ENCODE measurements around the gene ANKRD63.

Gene ANKRD63

GRCh38 chr15:40283615-40284300, 894 bp upstream of the ANKRD63 start:
- no peak overlapping the region for H3K4me3 ChIP-seq (ENCODE audit: insufficient read depth in 1 of 2, low read depth in 1 of 2, low read length in 2 of 2)
- peak overlapping the region; percentile 74 for H2BK15ac ChIP-seq (ENCODE audit: low read depth, poor library complexity, severe bottlenecking)
- no peak overlapping the region for H2AFZ ChIP-seq (ENCODE audit: low read depth, low read length)
- peak overlapping the region in 1 of 2 experiments; percentile 46 for H3K23ac ChIP-seq (ENCODE audit: low read length in 2 of 2)
- H2BK12ac ChIP-seq (ENCODE audit: low read length in 2 of 2), result no peak overlapping the region
- no peak overlapping the region for H3K18ac ChIP-seq (ENCODE audit: low read depth in 1 of 2, low read length in 2 of 2)
- H2BK120ac ChIP-seq (ENCODE audit: low read depth, low read length), result no peak overlapping the region
- no peak overlapping the region for H3K4ac ChIP-seq (ENCODE audit: low read depth in 1 of 2, low read length in 2 of 2)
- H3K79me1 ChIP-seq (replicated peaks; ENCODE audit: low read length, poor library complexity, severe bottlenecking), result no peaks in the 10 kb centered on the region
- no peak overlapping the region for H3K9ac ChIP-seq (ENCODE audit: low read length)
- H3K4me1 ChIP-seq (ENCODE audit: control insufficient read depth, insufficient read depth, low read depth, low read length), result peaks cover 44% of the 10 kb centered on the region
- no peak overlapping the region for H3K14ac ChIP-seq (ENCODE audit: low read length in 2 of 2)
- H2AK5ac ChIP-seq (ENCODE audit: low read length, severe bottlenecking), result no peak overlapping the region
- no peaks in the 10 kb centered on the region for H3K9me3 ChIP-seq (ENCODE audit: control insufficient read depth, low read length)
- no peak overlapping the region for H4K8ac ChIP-seq (ENCODE audit: low read length)
- H2BK5ac ChIP-seq (ENCODE audit: low read depth, low read length, poor library complexity, severe bottlenecking), result no peak overlapping the region
- no peak overlapping the region for H3K27ac ChIP-seq (ENCODE audit: low read length, poor library complexity, severe bottlenecking)
- no peak overlapping the region for H4K91ac ChIP-seq (ENCODE audit: low read length)
- 31% methylated on average over 33 of the region's 33 CpGs for WGBS
- no peaks in the 10 kb centered on the region for H3K36me3 ChIP-seq (ENCODE audit: control insufficient read depth in 1 of 2, insufficient read depth in 2 of 2, low read depth in 1 of 2, low read length in 2 of 2)
- no peak for DNase-seq
- H3K27me3 ChIP-seq (ENCODE audit: control insufficient read depth in 1 of 2, insufficient read depth in 1 of 2, low read length in 2 of 2), result peaks cover 47 to 53% of the 10 kb centered on the region in 2 experiments
- H3K4me2 ChIP-seq (ENCODE audit: low read length, poor library complexity, severe bottlenecking), result no peak overlapping the region

GRCh38 chr15:40282147-40282868, 556 bp downstream of the ANKRD63 start:
- DNase-seq, result peak; percentile 34
- Histone ChIP-seq H3K14ac (ENCODE audit: low read length in 2 of 2) (peak overlapping the region in 1 of 2 experiments; percentile 51), H2AK5ac (ENCODE audit: low read length, severe bottlenecking) (no peak overlapping the region), H3K18ac (ENCODE audit: low read depth in 1 of 2, low read length in 2 of 2) (no peak overlapping the region), H2BK12ac (ENCODE audit: low read length in 2 of 2) (peak overlapping the region in 1 of 2 experiments; percentile 64), H2AFZ (ENCODE audit: low read depth, low read length) (peak overlapping the region; percentile 56), H3K4me2 (ENCODE audit: low read length, poor library complexity, severe bottlenecking) (peak overlapping the region; percentile 95), H3K4me1 (ENCODE audit: control insufficient read depth, insufficient read depth, low read depth, low read length) (peaks cover 48% of the 10 kb centered on the region), H4K91ac (ENCODE audit: low read length) (no peak overlapping the region), H3K4ac (ENCODE audit: low read depth in 1 of 2, low read length in 2 of 2) (peak overlapping the region in 1 of 2 experiments; percentile 57), H3K23ac (ENCODE audit: low read length in 2 of 2) (peak overlapping the region in 1 of 2 experiments; percentile 85), H2BK5ac (ENCODE audit: low read depth, low read length, poor library complexity, severe bottlenecking) (no peak overlapping the region), H3K9ac (ENCODE audit: low read length) (no peak overlapping the region), H3K27ac (ENCODE audit: low read length, poor library complexity, severe bottlenecking) (no peak overlapping the region), H3K9me3 (ENCODE audit: control insufficient read depth, low read length) (no peaks in the 10 kb centered on the region), H3K4me3 (ENCODE audit: insufficient read depth in 1 of 2, low read depth in 1 of 2, low read length in 2 of 2) (peak overlapping the region; percentile 63 to 65), H3K27me3 (ENCODE audit: control insufficient read depth in 1 of 2, insufficient read depth in 1 of 2, low read length in 2 of 2) (peaks cover 55 to 66% of the 10 kb centered on the region in 2 experiments), H2BK120ac (ENCODE audit: low read depth, low read length) (no peak overlapping the region), H2BK15ac (ENCODE audit: low read depth, poor library complexity, severe bottlenecking) (no peak overlapping the region), H4K8ac (ENCODE audit: low read length) (peak overlapping the region; percentile 16), H3K79me1 (replicated peaks; ENCODE audit: low read length, poor library complexity, severe bottlenecking) (no peaks in the 10 kb centered on the region), H3K36me3 (ENCODE audit: control insufficient read depth in 1 of 2, insufficient read depth in 2 of 2, low read depth in 1 of 2, low read length in 2 of 2) (no peaks in the 10 kb centered on the region)
- under 1% methylated on average over 86 of the region's 92 CpGs for WGBS

GRCh38 chr15:40281801-40282146, 1.1 kb downstream of the ANKRD63 start:
- peak overlapping the region in 1 of 2 experiments; percentile 54 for H3K18ac ChIP-seq (ENCODE audit: low read depth in 1 of 2, low read length in 2 of 2)
- H3K14ac ChIP-seq (ENCODE audit: low read length in 2 of 2), result no peak overlapping the region
- no peak overlapping the region for H3K9ac ChIP-seq (ENCODE audit: low read length)
- no peak overlapping the region for H4K8ac ChIP-seq (ENCODE audit: low read length)
- H4K91ac ChIP-seq (ENCODE audit: low read length), result no peak overlapping the region
- no peak overlapping the region for H2BK120ac ChIP-seq (ENCODE audit: low read depth, low read length)
- H2BK15ac ChIP-seq (ENCODE audit: low read depth, poor library complexity, severe bottlenecking), result no peak overlapping the region
- peak overlapping the region; percentile 63 to 65 for H3K4me3 ChIP-seq (ENCODE audit: insufficient read depth in 1 of 2, low read depth in 1 of 2, low read length in 2 of 2)
- H2BK5ac ChIP-seq (ENCODE audit: low read depth, low read length, poor library complexity, severe bottlenecking), result no peak overlapping the region
- H2AFZ ChIP-seq (ENCODE audit: low read depth, low read length), result peak overlapping the region; percentile 16
- H3K27me3 ChIP-seq (ENCODE audit: control insufficient read depth in 1 of 2, insufficient read depth in 1 of 2, low read length in 2 of 2), result peaks cover 55 to 72% of the 10 kb centered on the region in 2 experiments
- H2BK12ac ChIP-seq (ENCODE audit: low read length in 2 of 2), result no peak overlapping the region
- peaks cover 48% of the 10 kb centered on the region for H3K4me1 ChIP-seq (ENCODE audit: control insufficient read depth, insufficient read depth, low read depth, low read length)
- peak overlapping the region in 1 of 2 experiments; percentile 85 for H3K23ac ChIP-seq (ENCODE audit: low read length in 2 of 2)
- no peak overlapping the region for H2AK5ac ChIP-seq (ENCODE audit: low read length, severe bottlenecking)
- no peaks in the 10 kb centered on the region for H3K79me1 ChIP-seq (replicated peaks; ENCODE audit: low read length, poor library complexity, severe bottlenecking)
- H3K9me3 ChIP-seq (ENCODE audit: control insufficient read depth, low read length), result no peaks in the 10 kb centered on the region
- H3K36me3 ChIP-seq (ENCODE audit: control insufficient read depth in 1 of 2, insufficient read depth in 2 of 2, low read depth in 1 of 2, low read length in 2 of 2), result no peaks in the 10 kb centered on the region
- WGBS, result 3% methylated on average over 44 of the region's 51 CpGs
- DNase-seq, result no peak
- H3K27ac ChIP-seq (ENCODE audit: low read length, poor library complexity, severe bottlenecking), result no peak overlapping the region
- peak overlapping the region; percentile 95 for H3K4me2 ChIP-seq (ENCODE audit: low read length, poor library complexity, severe bottlenecking)
- no peak overlapping the region for H3K4ac ChIP-seq (ENCODE audit: low read depth in 1 of 2, low read length in 2 of 2)

- no peaks in the 10 kb centered on the region for H3K9me3 ChIP-seq (ENCODE audit: control insufficient read depth, low read length)
- 16% methylated on average over 41 of the region's 43 CpGs for WGBS
- H2BK12ac ChIP-seq (ENCODE audit: low read length in 2 of 2), result no peak overlapping the region
- H4K91ac ChIP-seq (ENCODE audit: low read length), result peak overlapping the region; percentile 32
- H3K23ac ChIP-seq (ENCODE audit: low read length in 2 of 2), result peak overlapping the region in 1 of 2 experiments; percentile 1
- H3K4me3 ChIP-seq (ENCODE audit: insufficient read depth in 1 of 2, low read depth in 1 of 2, low read length in 2 of 2), result peak overlapping the region in 1 of 2 experiments; percentile 63
- H4K8ac ChIP-seq (ENCODE audit: low read length), result peak overlapping the region; percentile 67
- peaks cover 45% of the 10 kb centered on the region for H3K4me1 ChIP-seq (ENCODE audit: control insufficient read depth, insufficient read depth, low read depth, low read length)
- no peak for DNase-seq
- no peak overlapping the region for H2BK5ac ChIP-seq (ENCODE audit: low read depth, low read length, poor library complexity, severe bottlenecking)
- no peak overlapping the region for H3K14ac ChIP-seq (ENCODE audit: low read length in 2 of 2)
- H3K4ac ChIP-seq (ENCODE audit: low read depth in 1 of 2, low read length in 2 of 2), result no peak overlapping the region
- H2AFZ ChIP-seq (ENCODE audit: low read depth, low read length), result peak overlapping the region; percentile 16
- peak overlapping the region in 1 of 2 experiments; percentile 54 for H3K18ac ChIP-seq (ENCODE audit: low read depth in 1 of 2, low read length in 2 of 2)
- peak overlapping the region; percentile 95 for H3K4me2 ChIP-seq (ENCODE audit: low read length, poor library complexity, severe bottlenecking)
- H3K27me3 ChIP-seq (ENCODE audit: control insufficient read depth in 1 of 2, insufficient read depth in 1 of 2, low read length in 2 of 2), result peaks cover 52 to 77% of the 10 kb centered on the region in 2 experiments
- H3K9ac ChIP-seq (ENCODE audit: low read length), result no peak overlapping the region
- H3K36me3 ChIP-seq (ENCODE audit: control insufficient read depth in 1 of 2, insufficient read depth in 2 of 2, low read depth in 1 of 2, low read length in 2 of 2), result no peaks in the 10 kb centered on the region
- H2AK5ac ChIP-seq (ENCODE audit: low read length, severe bottlenecking), result no peak overlapping the region
- H3K27ac ChIP-seq (ENCODE audit: low read length, poor library complexity, severe bottlenecking), result no peak overlapping the region
- no peaks in the 10 kb centered on the region for H3K79me1 ChIP-seq (replicated peaks; ENCODE audit: low read length, poor library complexity, severe bottlenecking)
- H2BK120ac ChIP-seq (ENCODE audit: low read depth, low read length), result peak overlapping the region; percentile 45
- H2BK15ac ChIP-seq (ENCODE audit: low read depth, poor library complexity, severe bottlenecking), result no peak overlapping the region
Measured at GRCh38 chr15:40281057-40281800, 1.6 kb downstream of the ANKRD63 start.

Measured in mesenchymal stem cell (in vitro differentiated cells and primary cell).